H1 (cell line): ENCODE measurements around the gene AP1M1. TPM values are rescaled to one million over a fixed set of nuclear protein-coding genes. Genes with fewer than 3 reads are reported as not detected.

Experiments used
- BCL11A ChIP-seq, 2 experiments: IDR thresholded peaks; one replicate each; pipeline ENCODE4 v1.6.1; 2011; ENCODE audit warnings: low read depth in 2 of 2, low read length in 2 of 2, mild to moderate bottlenecking in 2 of 2
- E2F6 ChIP-seq: IDR thresholded peaks from 2 replicates; pipeline ENCODE4 v1.6.1; 2012; ENCODE audit warnings: inconsistent platforms
- GABPA ChIP-seq: IDR thresholded peaks from 2 replicates; pipeline ENCODE4 v1.6.1; 2011; ENCODE audit warnings: mild to moderate bottlenecking, low read length, moderate library complexity, borderline replicate concordance; ENCODE audit not compliant: insufficient read depth
- KDM5A ChIP-seq: fragments of 200-600 bp; IDR thresholded peaks from 2 replicates; pipeline ENCODE4 v1.7.1; 2012; ENCODE audit warnings: mild to moderate bottlenecking, low read length, inconsistent platforms, mixed read lengths
- TBP ChIP-seq: IDR thresholded peaks from 2 replicates; pipeline ENCODE4 v1.6.1; 2011; ENCODE audit warnings: low read depth, low read length, improper control_type of control experiment
- TEAD4 ChIP-seq: IDR thresholded peaks from 2 replicates; pipeline ENCODE4 v1.6.1; 2012; ENCODE audit warnings: low read depth, low read length, inconsistent platforms, mixed read lengths
- polyA plus RNA-seq, 7 experiments: library from polyadenylated mRNA; depleted of rRNA in 3 of 7; stranded (reverse) in 5 of 7; unstranded in 2 of 7; fragments of >200 nt in 5 of 7; fragments of 200-250 nt in 2 of 7; gene quantifications; 1 replicate in 5 of 7; 2 replicates in 1 of 7; 4 replicates in 1 of 7; pipeline versions ENCODE4 v1.2.1 to v1.2.3, GENCODE V29; 2011 to 2013; ENCODE audit warnings: missing spikeins in 2 of 7, mixed read lengths in 2 of 7
- total RNA-seq: library from RNA; stranded (reverse); fragmentation: NEBNext Ultra II Directional; extraction: Animal tissue kit (Norgen Biotek cat#: 25700); gene quantifications from 2 replicates; pipeline ENCODE4 v1.2.1, GENCODE V29; 2021
- TF ChIP-seq, protein P1 (sequence below): fragments of 300-600 bp; sonication (generic); IDR thresholded peaks from 2 replicates; pipeline ENCODE4 v1.7.1; 2012; ENCODE audit warnings: low read length, moderate library complexity, mild to moderate bottlenecking, inconsistent platforms; ENCODE audit not compliant: insufficient replicate concordance
- TF ChIP-seq, protein P2 (sequence below): IDR thresholded peaks from 2 replicates; pipeline ENCODE4 v1.6.1; 2012; ENCODE audit warnings: low read length, inconsistent platforms

The AP1M1 gene
- total and polyA plus RNA-seq, 2 of the 8 experiments (the other 6 are each of a cell fraction or from before 2014, with no cell fraction given): 30.9 to 37.5 TPM

- TF ChIP-seq, protein P1, sequence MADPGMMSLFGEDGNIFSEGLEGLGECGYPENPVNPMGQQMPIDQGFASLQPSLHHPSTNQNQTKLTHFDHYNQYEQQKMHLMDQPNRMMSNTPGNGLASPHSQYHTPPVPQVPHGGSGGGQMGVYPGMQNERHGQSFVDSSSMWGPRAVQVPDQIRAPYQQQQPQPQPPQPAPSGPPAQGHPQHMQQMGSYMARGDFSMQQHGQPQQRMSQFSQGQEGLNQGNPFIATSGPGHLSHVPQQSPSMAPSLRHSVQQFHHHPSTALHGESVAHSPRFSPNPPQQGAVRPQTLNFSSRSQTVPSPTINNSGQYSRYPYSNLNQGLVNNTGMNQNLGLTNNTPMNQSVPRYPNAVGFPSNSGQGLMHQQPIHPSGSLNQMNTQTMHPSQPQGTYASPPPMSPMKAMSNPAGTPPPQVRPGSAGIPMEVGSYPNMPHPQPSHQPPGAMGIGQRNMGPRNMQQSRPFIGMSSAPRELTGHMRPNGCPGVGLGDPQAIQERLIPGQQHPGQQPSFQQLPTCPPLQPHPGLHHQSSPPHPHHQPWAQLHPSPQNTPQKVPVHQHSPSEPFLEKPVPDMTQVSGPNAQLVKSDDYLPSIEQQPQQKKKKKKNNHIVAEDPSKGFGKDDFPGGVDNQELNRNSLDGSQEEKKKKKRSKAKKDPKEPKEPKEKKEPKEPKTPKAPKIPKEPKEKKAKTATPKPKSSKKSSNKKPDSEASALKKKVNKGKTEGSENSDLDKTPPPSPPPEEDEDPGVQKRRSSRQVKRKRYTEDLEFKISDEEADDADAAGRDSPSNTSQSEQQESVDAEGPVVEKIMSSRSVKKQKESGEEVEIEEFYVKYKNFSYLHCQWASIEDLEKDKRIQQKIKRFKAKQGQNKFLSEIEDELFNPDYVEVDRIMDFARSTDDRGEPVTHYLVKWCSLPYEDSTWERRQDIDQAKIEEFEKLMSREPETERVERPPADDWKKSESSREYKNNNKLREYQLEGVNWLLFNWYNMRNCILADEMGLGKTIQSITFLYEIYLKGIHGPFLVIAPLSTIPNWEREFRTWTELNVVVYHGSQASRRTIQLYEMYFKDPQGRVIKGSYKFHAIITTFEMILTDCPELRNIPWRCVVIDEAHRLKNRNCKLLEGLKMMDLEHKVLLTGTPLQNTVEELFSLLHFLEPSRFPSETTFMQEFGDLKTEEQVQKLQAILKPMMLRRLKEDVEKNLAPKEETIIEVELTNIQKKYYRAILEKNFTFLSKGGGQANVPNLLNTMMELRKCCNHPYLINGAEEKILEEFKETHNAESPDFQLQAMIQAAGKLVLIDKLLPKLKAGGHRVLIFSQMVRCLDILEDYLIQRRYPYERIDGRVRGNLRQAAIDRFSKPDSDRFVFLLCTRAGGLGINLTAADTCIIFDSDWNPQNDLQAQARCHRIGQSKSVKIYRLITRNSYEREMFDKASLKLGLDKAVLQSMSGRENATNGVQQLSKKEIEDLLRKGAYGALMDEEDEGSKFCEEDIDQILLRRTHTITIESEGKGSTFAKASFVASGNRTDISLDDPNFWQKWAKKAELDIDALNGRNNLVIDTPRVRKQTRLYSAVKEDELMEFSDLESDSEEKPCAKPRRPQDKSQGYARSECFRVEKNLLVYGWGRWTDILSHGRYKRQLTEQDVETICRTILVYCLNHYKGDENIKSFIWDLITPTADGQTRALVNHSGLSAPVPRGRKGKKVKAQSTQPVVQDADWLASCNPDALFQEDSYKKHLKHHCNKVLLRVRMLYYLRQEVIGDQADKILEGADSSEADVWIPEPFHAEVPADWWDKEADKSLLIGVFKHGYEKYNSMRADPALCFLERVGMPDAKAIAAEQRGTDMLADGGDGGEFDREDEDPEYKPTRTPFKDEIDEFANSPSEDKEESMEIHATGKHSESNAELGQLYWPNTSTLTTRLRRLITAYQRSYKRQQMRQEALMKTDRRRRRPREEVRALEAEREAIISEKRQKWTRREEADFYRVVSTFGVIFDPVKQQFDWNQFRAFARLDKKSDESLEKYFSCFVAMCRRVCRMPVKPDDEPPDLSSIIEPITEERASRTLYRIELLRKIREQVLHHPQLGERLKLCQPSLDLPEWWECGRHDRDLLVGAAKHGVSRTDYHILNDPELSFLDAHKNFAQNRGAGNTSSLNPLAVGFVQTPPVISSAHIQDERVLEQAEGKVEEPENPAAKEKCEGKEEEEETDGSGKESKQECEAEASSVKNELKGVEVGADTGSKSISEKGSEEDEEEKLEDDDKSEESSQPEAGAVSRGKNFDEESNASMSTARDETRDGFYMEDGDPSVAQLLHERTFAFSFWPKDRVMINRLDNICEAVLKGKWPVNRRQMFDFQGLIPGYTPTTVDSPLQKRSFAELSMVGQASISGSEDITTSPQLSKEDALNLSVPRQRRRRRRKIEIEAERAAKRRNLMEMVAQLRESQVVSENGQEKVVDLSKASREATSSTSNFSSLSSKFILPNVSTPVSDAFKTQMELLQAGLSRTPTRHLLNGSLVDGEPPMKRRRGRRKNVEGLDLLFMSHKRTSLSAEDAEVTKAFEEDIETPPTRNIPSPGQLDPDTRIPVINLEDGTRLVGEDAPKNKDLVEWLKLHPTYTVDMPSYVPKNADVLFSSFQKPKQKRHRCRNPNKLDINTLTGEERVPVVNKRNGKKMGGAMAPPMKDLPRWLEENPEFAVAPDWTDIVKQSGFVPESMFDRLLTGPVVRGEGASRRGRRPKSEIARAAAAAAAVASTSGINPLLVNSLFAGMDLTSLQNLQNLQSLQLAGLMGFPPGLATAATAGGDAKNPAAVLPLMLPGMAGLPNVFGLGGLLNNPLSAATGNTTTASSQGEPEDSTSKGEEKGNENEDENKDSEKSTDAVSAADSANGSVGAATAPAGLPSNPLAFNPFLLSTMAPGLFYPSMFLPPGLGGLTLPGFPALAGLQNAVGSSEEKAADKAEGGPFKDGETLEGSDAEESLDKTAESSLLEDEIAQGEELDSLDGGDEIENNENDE: no peak
- TF ChIP-seq, protein P2, sequence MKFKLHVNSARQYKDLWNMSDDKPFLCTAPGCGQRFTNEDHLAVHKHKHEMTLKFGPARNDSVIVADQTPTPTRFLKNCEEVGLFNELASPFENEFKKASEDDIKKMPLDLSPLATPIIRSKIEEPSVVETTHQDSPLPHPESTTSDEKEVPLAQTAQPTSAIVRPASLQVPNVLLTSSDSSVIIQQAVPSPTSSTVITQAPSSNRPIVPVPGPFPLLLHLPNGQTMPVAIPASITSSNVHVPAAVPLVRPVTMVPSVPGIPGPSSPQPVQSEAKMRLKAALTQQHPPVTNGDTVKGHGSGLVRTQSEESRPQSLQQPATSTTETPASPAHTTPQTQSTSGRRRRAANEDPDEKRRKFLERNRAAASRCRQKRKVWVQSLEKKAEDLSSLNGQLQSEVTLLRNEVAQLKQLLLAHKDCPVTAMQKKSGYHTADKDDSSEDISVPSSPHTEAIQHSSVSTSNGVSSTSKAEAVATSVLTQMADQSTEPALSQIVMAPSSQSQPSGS: no peak
- peak; percentile 93 for TF ChIP-seq TBP
- peak; percentile 10; the same call in 1 of the 2 replicates for TF ChIP-seq E2F6
- no peak for TF ChIP-seq BCL11A (IDR thresholded peaks at IDR 0.05; ENCODE audit: low read depth in 2 of 2, low read length in 2 of 2)
- no peak for TF ChIP-seq TEAD4
- TF ChIP-seq KDM5A: peak; percentile 89
- TF ChIP-seq GABPA: peak; percentile 91
These were observed 12.5 kb upstream of the AP1M1 start, which contains the start of gene FAM32A (continued) for GRCh38 chr19:16185123-16185767.
